IMR-90 (cell line): ENCODE measurements around the gene TRPM3. TPM values are rescaled to one million over a fixed set of nuclear protein-coding genes. Genes with fewer than 3 reads are reported as not detected.
A peak's percentile ranks its signal among the peaks of the same experiment; 100 is the strongest.

Experiments used
- ATAC-seq: fragments of 200-7000 bp; cut with Tn5 transposase; 2 replicates; pipeline ENCODE4 v1.9.1; 2020; ENCODE audit warnings: low read depth, mild to moderate bottlenecking, moderate library complexity
- BruUV-seq: library from RNA; stranded (reverse); fragments of 400-500 nt; replicated peaks from 2 replicates; lab custom pipeline; 2021; lab: Mats Ljungman, UMichigan
- CTCF ChIA-PET: fragments of 300-600 bp; formaldehyde crosslinking; extraction: SDS; loops from one replicate; lab custom pipeline; 2021; ENCODE audit warnings: antibody characterized with exemption; lab: Yijun Ruan, JAX
- POLR2A ChIA-PET: fragments of 300-600 bp; sonication (Branson Sonifier 250); formaldehyde crosslinking; loops from one replicate; lab custom pipeline; 2022; ENCODE audit warnings: antibody characterized with exemption; ENCODE audit not compliant: unreplicated experiment; lab: Charles Lee
- DNase-seq: peaks from one replicate; pipeline ENCODE4 v3.0.0; 2013
- H2AFZ ChIP-seq: replicated peaks from 2 replicates; pipeline ENCODE3; 2013; ENCODE audit warnings: low read length, mild to moderate bottlenecking; ENCODE audit not compliant: poor library complexity
- H2AK5ac ChIP-seq: 2 replicates; pipeline ENCODE4 v1.6.1; 2013; ENCODE audit warnings: low read depth, low read length, inconsistent platforms
- H2AK9ac ChIP-seq: replicated peaks from 2 replicates; pipeline ENCODE3; 2013; ENCODE audit warnings: mild to moderate bottlenecking, low read depth, low read length, moderate library complexity; ENCODE audit not compliant: poor library complexity
- H2BK120ac ChIP-seq: 2 replicates; pipeline ENCODE4 v1.6.1; 2013; ENCODE audit warnings: low read depth, low read length, inconsistent platforms
- H2BK15ac ChIP-seq: 3 replicates; pipeline ENCODE4 v1.6.1; 2013; ENCODE audit warnings: low read depth, low read length, inconsistent platforms
- H2BK20ac ChIP-seq: 2 replicates; pipeline ENCODE4 v1.6.1; 2013; ENCODE audit warnings: low read depth, mild to moderate bottlenecking, inconsistent platforms, low read length, moderate library complexity
- H2BK5ac ChIP-seq: 2 replicates; pipeline ENCODE4 v1.6.1; 2013; ENCODE audit warnings: mild to moderate bottlenecking, low read depth, low read length, inconsistent platforms; ENCODE audit not compliant: poor library complexity, severe bottlenecking
- H3K14ac ChIP-seq: replicated peaks from 2 replicates; pipeline ENCODE4 v1.6.1; 2013; ENCODE audit warnings: low read depth, low read length, inconsistent platforms
- H3K18ac ChIP-seq: 2 replicates; pipeline ENCODE4 v1.6.1; 2013; ENCODE audit warnings: low read depth, low read length, control low read depth
- H3K23ac ChIP-seq: 2 replicates; pipeline ENCODE4 v1.6.1; 2013; ENCODE audit warnings: low read depth, low read length, inconsistent platforms
- H3K27ac ChIP-seq: 2 replicates; pipeline ENCODE4 v1.5.1; 2013; ENCODE audit warnings: mild to moderate bottlenecking, control low read depth, low read length; ENCODE audit not compliant: insufficient read depth
- H3K27me3 ChIP-seq: 2 replicates; pipeline ENCODE4 v1.6.1; 2013; ENCODE audit warnings: low read length; ENCODE audit not compliant: control insufficient read depth, insufficient read depth
- H3K36me3 ChIP-seq: 2 replicates; pipeline ENCODE4 v1.6.1; 2013; ENCODE audit warnings: low read length, mixed read lengths; ENCODE audit not compliant: control insufficient read depth, insufficient read depth
- H3K4ac ChIP-seq: 2 replicates; pipeline ENCODE4 v1.6.1; 2013; ENCODE audit warnings: low read depth, low read length, inconsistent platforms
- H3K4me1 ChIP-seq: 2 replicates; pipeline ENCODE4 v1.6.1; 2013; ENCODE audit warnings: low read length, mixed read lengths; ENCODE audit not compliant: control insufficient read depth, insufficient read depth
- H3K4me2 ChIP-seq: 2 replicates; pipeline ENCODE4 v1.6.1; 2013; ENCODE audit warnings: low read depth, mild to moderate bottlenecking, control low read depth, low read length, moderate library complexity
- H3K4me3 ChIP-seq: 2 replicates; pipeline ENCODE4 v1.5.1; 2013; ENCODE audit warnings: low read depth, mild to moderate bottlenecking, control low read depth, low read length, moderate library complexity; ENCODE audit not compliant: insufficient read depth
- H3K56ac ChIP-seq: 2 replicates; pipeline ENCODE4 v1.6.1; 2013; ENCODE audit warnings: low read length, inconsistent platforms; ENCODE audit not compliant: insufficient read depth; ENCODE audit errors: extremely low read depth
- H3K79me1 ChIP-seq, 2 experiments: 2 replicates each; pipeline ENCODE4 v1.6.1; 2013; ENCODE audit warnings: low read length in 2 of 2, inconsistent platforms in 1 of 2, low read depth in 1 of 2
- H3K9ac ChIP-seq: 2 replicates; pipeline ENCODE4 v1.6.1; 2013; ENCODE audit warnings: low read depth, low read length, control low read depth
- H3K9me1 ChIP-seq: 2 replicates; pipeline ENCODE4 v1.6.1; 2013; ENCODE audit warnings: low read length, inconsistent platforms; ENCODE audit not compliant: insufficient read depth
- H3K9me3 ChIP-seq: 2 replicates; pipeline ENCODE4 v1.6.1; 2013; ENCODE audit warnings: low read length; ENCODE audit not compliant: control insufficient read depth, insufficient read depth
- H4K20me1 ChIP-seq: 2 replicates; pipeline ENCODE4 v1.6.1; 2013; ENCODE audit warnings: low read length, inconsistent platforms; ENCODE audit not compliant: insufficient read depth
- H4K5ac ChIP-seq: 2 replicates; pipeline ENCODE4 v1.6.1; 2013; ENCODE audit warnings: mild to moderate bottlenecking, low read depth, low read length, control low read depth
- H4K8ac ChIP-seq, 2 experiments: 2 replicates each; pipeline ENCODE4 v1.6.1; 2013; ENCODE audit warnings: low read depth in 2 of 2, low read length in 2 of 2, control low read depth in 1 of 2, inconsistent platforms in 1 of 2
- H4K91ac ChIP-seq: 2 replicates; pipeline ENCODE4 v1.6.1; 2013; ENCODE audit warnings: low read depth, low read length, inconsistent platforms; ENCODE audit not compliant: insufficient read depth
- CHD1 ChIP-seq: IDR thresholded peaks from 2 replicates; pipeline ENCODE4 v1.6.1; 2012; ENCODE audit warnings: low read depth, low read length, improper control_type of control experiment
- FOS ChIP-seq: fragments of 150-350 bp; IDR thresholded peaks from 2 replicates; pipeline ENCODE4 v1.6.1; 2016; ENCODE audit warnings: low read depth, low read length
- MAFK ChIP-seq: IDR thresholded peaks from 2 replicates; pipeline ENCODE4 v1.6.1; 2012; ENCODE audit warnings: low read depth, low read length, improper control_type of control experiment
- MAZ ChIP-seq: IDR thresholded peaks from 2 replicates; pipeline ENCODE4 v1.6.1; 2012; ENCODE audit warnings: low read depth, mild to moderate bottlenecking, low read length, improper control_type of control experiment, moderate library complexity, borderline replicate concordance
- MXI1 ChIP-seq: IDR thresholded peaks from 2 replicates; pipeline ENCODE4 v1.6.1; 2012; ENCODE audit warnings: low read depth, mild to moderate bottlenecking, low read length, moderate library complexity, borderline replicate concordance
- NFE2L2 ChIP-seq: fragments of 150-350 bp; IDR thresholded peaks from 2 replicates; pipeline ENCODE4 v1.6.1; 2016; ENCODE audit warnings: low read depth, mild to moderate bottlenecking, low read length
- POLR2A ChIP-seq: IDR thresholded peaks from 2 replicates; pipeline ENCODE4 v1.6.1; 2012; ENCODE audit warnings: mild to moderate bottlenecking, low read depth, low read length
- RAD21 ChIP-seq: IDR thresholded peaks from 2 replicates; pipeline ENCODE4 v1.6.1; 2012; ENCODE audit warnings: low read length, improper control_type of control experiment
- RCOR1 ChIP-seq: IDR thresholded peaks from 2 replicates; pipeline ENCODE4 v1.6.1; 2012; ENCODE audit warnings: mild to moderate bottlenecking, low read length, improper control_type of control experiment; ENCODE audit not compliant: insufficient replicate concordance
- RFX5 ChIP-seq: IDR thresholded peaks from 2 replicates; pipeline ENCODE4 v1.8.0; 2012; ENCODE audit warnings: low read depth, mild to moderate bottlenecking, low read length, moderate library complexity
- SMC3 ChIP-seq: fragments of 150-350 bp; IDR thresholded peaks from 2 replicates; pipeline ENCODE4 v1.6.1; 2016; ENCODE audit warnings: low read depth, mild to moderate bottlenecking, antibody characterized with exemption, low read length, moderate library complexity
- WGBS, 2 experiments: methylation state at CpG; one replicate each; pipeline versions ENCODE4 v1.1.5 to v1.1.7; 2013; ENCODE audit warnings: missing lambda C conversion rate in 2 of 2; ENCODE audit not compliant: insufficient read length in 1 of 2; ENCODE audit errors: extremely low coverage in 2 of 2; 5-methylcytosine and 5-hydroxymethylcytosine counted together
- dilution Hi-C: fragments of 300-500 bp; cut with HindIII; formaldehyde crosslinking; loops from one replicate; pipeline ENCODE4 v1.14.3; 2018; ENCODE audit warnings: low sequenced_read_pairs; ENCODE audit not compliant: unreplicated experiment
- in situ Hi-C: fragments of 300-500 bp; cut with MboI; formaldehyde crosslinking; loops from 3 replicates; pipeline ENCODE4 v1.14.3; 2019; ENCODE audit warnings: low sequenced_read_pairs, inconsistent platforms, mixed read lengths
- intact Hi-C: fragments of 100-400 bp; cut with micrococcal nuclease; formaldehyde crosslinking; loops from 2 replicates; pipeline ENCODE4 v1.10.0; 2022
- polyA plus RNA-seq, 3 experiments: library from polyadenylated mRNA; depleted of rRNA; stranded (reverse); fragments of >200 nt; gene quantifications; 2 replicates each; pipeline ENCODE4 v1.2.3, GENCODE V29; 2012; ENCODE audit warnings: low replicate concordance in 1 of 3
- total RNA-seq: library from RNA; depleted of rRNA; stranded (reverse); fragments of >200 nt; gene quantifications from 2 replicates; pipeline ENCODE4 v1.2.3, GENCODE V29; 2012
- TF ChIP-seq, protein P1 (sequence below): fragments of 150-350 bp; IDR thresholded peaks from 2 replicates; pipeline ENCODE4 v1.6.1; 2017; ENCODE audit warnings: mild to moderate bottlenecking, antibody characterized with exemption, low read length, low read depth
- TF ChIP-seq, protein P2 (sequence below): fragments of 150-350 bp; IDR thresholded peaks from 2 replicates; pipeline ENCODE4 v1.6.1; 2016; ENCODE audit warnings: low read depth, mild to moderate bottlenecking, low read length, moderate library complexity, borderline replicate concordance

Gene TRPM3
- total and polyA plus RNA-seq, 2 of the 4 experiments (the other 2 are of a cell fraction): not detected

DNA sequence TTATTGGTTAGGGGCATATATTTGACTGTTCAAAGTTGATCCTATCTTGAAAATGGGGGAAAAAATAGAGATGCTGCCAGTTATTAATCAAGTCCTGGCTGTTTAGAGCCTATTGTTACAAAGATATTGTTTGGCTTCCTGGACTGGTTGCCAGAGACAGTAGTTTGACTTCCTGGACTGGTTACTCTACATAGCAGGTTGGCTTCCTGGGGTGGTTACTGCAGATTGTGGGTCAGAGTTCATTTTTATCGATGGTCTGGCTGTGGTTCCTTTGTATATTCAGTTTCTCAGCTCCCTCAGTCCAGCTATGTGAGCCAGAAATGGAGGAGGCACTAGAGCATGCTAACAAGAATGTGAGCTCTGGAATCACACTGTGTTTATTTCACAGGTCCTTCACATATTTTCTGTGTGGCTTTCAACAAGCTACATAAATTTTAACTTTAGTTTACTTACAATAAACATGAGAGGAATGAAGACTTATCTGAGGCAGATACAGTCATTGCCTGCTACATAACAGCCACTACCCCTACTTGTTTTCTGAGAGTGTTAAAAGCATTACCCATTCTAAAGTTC is 137.6 kb downstream of the TRPM3 start:
- no peak overlapping the region for H3K4me3 ChIP-seq
- H2AFZ ChIP-seq: no peak overlapping the region
- TF ChIP-seq MAZ (no peak), POLR2A (no peak), MAFK (no peak), RFX5 (no peak), FOS (no peak), MXI1 (no peak), RAD21 (no peak), SMC3 (no peak), RCOR1 (no peak), CHD1 (no peak), NFE2L2 (no peak)
- TF ChIP-seq, protein P1, sequence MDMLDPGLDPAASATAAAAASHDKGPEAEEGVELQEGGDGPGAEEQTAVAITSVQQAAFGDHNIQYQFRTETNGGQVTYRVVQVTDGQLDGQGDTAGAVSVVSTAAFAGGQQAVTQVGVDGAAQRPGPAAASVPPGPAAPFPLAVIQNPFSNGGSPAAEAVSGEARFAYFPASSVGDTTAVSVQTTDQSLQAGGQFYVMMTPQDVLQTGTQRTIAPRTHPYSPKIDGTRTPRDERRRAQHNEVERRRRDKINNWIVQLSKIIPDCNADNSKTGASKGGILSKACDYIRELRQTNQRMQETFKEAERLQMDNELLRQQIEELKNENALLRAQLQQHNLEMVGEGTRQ: no peak
- TF ChIP-seq, protein P2, sequence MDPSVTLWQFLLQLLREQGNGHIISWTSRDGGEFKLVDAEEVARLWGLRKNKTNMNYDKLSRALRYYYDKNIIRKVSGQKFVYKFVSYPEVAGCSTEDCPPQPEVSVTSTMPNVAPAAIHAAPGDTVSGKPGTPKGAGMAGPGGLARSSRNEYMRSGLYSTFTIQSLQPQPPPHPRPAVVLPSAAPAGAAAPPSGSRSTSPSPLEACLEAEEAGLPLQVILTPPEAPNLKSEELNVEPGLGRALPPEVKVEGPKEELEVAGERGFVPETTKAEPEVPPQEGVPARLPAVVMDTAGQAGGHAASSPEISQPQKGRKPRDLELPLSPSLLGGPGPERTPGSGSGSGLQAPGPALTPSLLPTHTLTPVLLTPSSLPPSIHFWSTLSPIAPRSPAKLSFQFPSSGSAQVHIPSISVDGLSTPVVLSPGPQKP: no peak
- no TSS peak for BruUV-seq
- H3K4me2 ChIP-seq: no peak overlapping the region
- WGBS, 2 experiments: no CpG with 5 or more reads among the region's 1 CpG
- H3K9ac ChIP-seq: no peak overlapping the region
- H4K5ac ChIP-seq: no peak overlapping the region
- intact Hi-C loops (loop anchor here (1.0 kb wide), 1 partner anchor 30 kb away; no protein-coding TSS in a partner anchor), in situ Hi-C loops (no loop called here), dilution Hi-C loops (no loop called here)
- peak; percentile 86 for ATAC-seq
- H4K91ac ChIP-seq: no peak overlapping the region
- ChIA-PET POLR2A (no interaction called here), CTCF (no interaction called here)
- peak overlapping the region; percentile 43; the same call in 1 of the 2 replicates for H3K27ac ChIP-seq
- peak; percentile 62 for DNase-seq
- H3K23ac ChIP-seq: no peak overlapping the region
- no peak overlapping the region for H2AK5ac ChIP-seq
- H2AK9ac ChIP-seq: no peak overlapping the region
- H4K20me1 ChIP-seq: no peaks in the 10 kb centered on the region
- H3K9me3 ChIP-seq: peaks cover 9% of the 10 kb centered on the region; the same call in 1 of the 2 replicates
- H3K36me3 ChIP-seq: no peaks in the 10 kb centered on the region
- no peak overlapping the region; the same call in 1 of the 2 replicates for H2BK120ac ChIP-seq
- no peaks in the 10 kb centered on the region for H3K79me1 ChIP-seq
- peak overlapping the region; percentile 77; the same call in 1 of the 2 replicates for H3K18ac ChIP-seq
- peak overlapping the region; percentile 7 for H2BK5ac ChIP-seq
- H3K9me1 ChIP-seq: no peaks in the 10 kb centered on the region
- no peak overlapping the region for H2BK15ac ChIP-seq
- no peak overlapping the region for H3K56ac ChIP-seq
- no peak overlapping the region for H3K14ac ChIP-seq
- H4K8ac ChIP-seq: no peak overlapping the region
- no peaks in the 10 kb centered on the region for H3K27me3 ChIP-seq
- H3K4ac ChIP-seq: no peak overlapping the region
- H3K4me1 ChIP-seq: peaks cover 3% of the 10 kb centered on the region
- H2BK20ac ChIP-seq: no peak overlapping the region
